CD4-positive, alpha-beta T cell (primary cell): ENCODE measurements around the gene CLIP2. TPM values are rescaled to one million over a fixed set of nuclear protein-coding genes. Genes with fewer than 3 reads are reported as not detected.

Experiments
- ATAC-seq: fragments of 200-7000 bp; cut with Tn5 transposase; one replicate; pipeline ENCODE4 v1.10.0; 2022; ENCODE audit warnings: mild to moderate bottlenecking; ENCODE audit not compliant: poor library complexity
- CTCF ChIA-PET: fragments of 350-600 bp; sonication (Branson Sonifier 250); formaldehyde crosslinking; loops from one replicate; lab custom pipeline; 2021; ENCODE audit warnings: antibody characterized with exemption, inconsistent platforms; lab: Charles Lee
- POLR2A ChIA-PET: fragments of 350-600 bp; sonication (Branson Sonifier 250); formaldehyde crosslinking; loops from one replicate; lab custom pipeline; 2021; ENCODE audit warnings: antibody characterized with exemption, inconsistent platforms; lab: Charles Lee
- DNase-seq, 14 experiments: peaks; one replicate each; pipeline ENCODE4 v3.0.0-alpha.2; 2013 to 2020; ENCODE audit warnings: mixed read lengths in 2 of 14
- H3K27ac ChIP-seq, 2 donors: one replicate each; pipeline versions ENCODE4 v1.5.1 to v1.7.0; 2013; ENCODE audit warnings: low read length in 2 of 2, low read depth in 1 of 2, mild to moderate bottlenecking in 1 of 2
- H3K27me3 ChIP-seq, 2 experiments: 1 replicate in 1 of 2; 2 replicates in 1 of 2; pipeline versions ENCODE4 v1.6.1 to v1.7.0; 2013; ENCODE audit warnings: low read length in 2 of 2, control low read depth in 1 of 2, mild to moderate bottlenecking in 1 of 2, moderate library complexity in 1 of 2; ENCODE audit not compliant: insufficient read depth in 2 of 2, control insufficient read depth in 1 of 2
- H3K36me3 ChIP-seq: one replicate; pipeline ENCODE4 v1.6.1; 2013; ENCODE audit warnings: low read length, control low read depth; ENCODE audit not compliant: insufficient read depth
- H3K4me1 ChIP-seq: one replicate; pipeline ENCODE4 v1.6.1; 2013; ENCODE audit warnings: low read length, control low read depth; ENCODE audit not compliant: insufficient read depth
- H3K4me3 ChIP-seq: one replicate; pipeline ENCODE4 v1.5.1; 2013; ENCODE audit warnings: mild to moderate bottlenecking, low read length, moderate library complexity
- H3K9me3 ChIP-seq, 2 experiments: 1 replicate in 1 of 2; 2 replicates in 1 of 2; pipeline versions ENCODE4 v1.6.1 to v1.7.0; 2013; ENCODE audit warnings: low read length in 2 of 2, mild to moderate bottlenecking in 2 of 2, control low read depth in 1 of 2, moderate library complexity in 1 of 2; ENCODE audit not compliant: control insufficient read depth in 1 of 2, insufficient read depth in 1 of 2
- H3K27ac Mint-ChIP-seq: one replicate; pipeline ENCODE4 v1.8.0; 2020; ENCODE audit warnings: mixed read lengths
- H3K27me3 Mint-ChIP-seq: one replicate; pipeline ENCODE4 v1.8.0; 2021; ENCODE audit warnings: mixed read lengths
- H3K36me3 Mint-ChIP-seq: one replicate; pipeline ENCODE4 v1.8.0; 2021; ENCODE audit warnings: low read depth, mixed read lengths
- H3K4me1 Mint-ChIP-seq: one replicate; pipeline ENCODE4 v1.8.0; 2021; ENCODE audit warnings: low read depth, mixed read lengths
- H3K4me3 Mint-ChIP-seq: one replicate; pipeline ENCODE4 v1.8.0; 2020; ENCODE audit warnings: mild to moderate bottlenecking, mixed read lengths
- H3K9me3 Mint-ChIP-seq: one replicate; pipeline ENCODE4 v1.8.0; 2020; ENCODE audit warnings: mixed read lengths
- CTCF ChIP-seq: fragments of 200-600 bp; IDR thresholded peaks from one replicate; pipeline ENCODE4 v1.8.0; 2022; ENCODE audit warnings: antibody characterized with exemption, mild to moderate bottlenecking
- intact Hi-C, 2 experiments: fragments of 100-400 bp; cut with DNase I in 1 of 2; cut with micrococcal nuclease in 1 of 2; formaldehyde crosslinking; loops; one replicate each; pipeline versions ENCODE4 v1.15.1 to v1.9.0; 2023 to 2025; cut with DNase I, micrococcal nuclease
- total RNA-seq, 174 experiments: library from RNA in 2 of 174; stranded (reverse) in 2 of 174; gene quantifications; one replicate each; pipeline ENCODE4 v1.2.3 and lab custom pipeline; 2021 to 2026

The CLIP2 gene
- total RNA-seq, 2 experiments from 2014 or later, result 2.4 to 2.7 TPM

- no peak for TF ChIP-seq CTCF
- POLR2A ChIA-PET, result no interaction called here
- H3K4me3 ChIP-seq, result no peak overlapping the region
- Mint-ChIP-seq H3K4me1 (no peaks in the 10 kb centered on the region), H3K4me3 (no peak overlapping the region), H3K9me3 (no peaks in the 10 kb centered on the region), H3K36me3 (no peaks in the 10 kb centered on the region), H3K27me3 (no peaks in the 10 kb centered on the region), H3K27ac (no peak overlapping the region)
- H3K27me3 ChIP-seq, result no peaks in the 10 kb centered on the region
- CTCF ChIA-PET, result no interaction called here
- H3K36me3 ChIP-seq, result no peaks in the 10 kb centered on the region
- no peak overlapping the region for H3K27ac ChIP-seq
- ATAC-seq (no peak), DNase-seq (no peak)
- intact Hi-C loops, result no loop called here
- H3K9me3 ChIP-seq, result peaks cover 0 to 14% of the 10 kb centered on the region in 2 experiments
- H3K4me1 ChIP-seq, result no peaks in the 10 kb centered on the region
Observed at GRCh38 chr7:74354009-74354408, 64.8 kb downstream of the CLIP2 start.

GRCh38 chr7:74355091-74355490, 65.9 kb downstream of the CLIP2 start:
- ChIA-PET CTCF (no interaction called here), POLR2A (no interaction called here)
- ATAC-seq, result no peak

GRCh38 chr7:74356589-74357315, 67.5 kb downstream of the CLIP2 start:
- DNase-seq (no peak), ATAC-seq (no peak)
- H3K27ac Mint-ChIP-seq, result no peak overlapping the region
- no peaks in the 10 kb centered on the region for H3K4me1 Mint-ChIP-seq
- TF ChIP-seq CTCF, result no peak
- no peaks in the 10 kb centered on the region for H3K27me3 ChIP-seq
- no peaks in the 10 kb centered on the region for H3K36me3 Mint-ChIP-seq
- H3K27me3 Mint-ChIP-seq, result no peaks in the 10 kb centered on the region
- no peak overlapping the region for H3K4me3 ChIP-seq
- H3K27ac ChIP-seq, result no peak overlapping the region
- peaks cover 0 to 14% of the 10 kb centered on the region in 2 experiments for H3K9me3 ChIP-seq
- intact Hi-C loops, result no loop called here
- no peaks in the 10 kb centered on the region for H3K36me3 ChIP-seq
- no peaks in the 10 kb centered on the region for H3K9me3 Mint-ChIP-seq
- H3K4me1 ChIP-seq, result no peaks in the 10 kb centered on the region
- ChIA-PET POLR2A (no interaction called here), CTCF (no interaction called here)
- no peak overlapping the region for H3K4me3 Mint-ChIP-seq

More at GRCh38 chr7:74355091-74355490, 65.9 kb downstream of the CLIP2 start:
- no peak overlapping the region for H3K4me3 Mint-ChIP-seq
- no peaks in the 10 kb centered on the region for H3K4me1 ChIP-seq
- H3K36me3 ChIP-seq, result no peaks in the 10 kb centered on the region
- peaks cover 0 to 14% of the 10 kb centered on the region in 2 experiments for H3K9me3 ChIP-seq
- TF ChIP-seq CTCF, result no peak
- no peak overlapping the region for H3K27ac ChIP-seq
- no peak for DNase-seq
- intact Hi-C loops, result no loop called here
- H3K27ac Mint-ChIP-seq, result no peak overlapping the region
- H3K9me3 Mint-ChIP-seq, result no peaks in the 10 kb centered on the region
- no peaks in the 10 kb centered on the region for H3K27me3 Mint-ChIP-seq
- no peak overlapping the region for H3K4me3 ChIP-seq
- H3K4me1 Mint-ChIP-seq, result no peaks in the 10 kb centered on the region
- no peaks in the 10 kb centered on the region for H3K36me3 Mint-ChIP-seq
- no peaks in the 10 kb centered on the region for H3K27me3 ChIP-seq
